Ramos (cell line): ENCODE results near the gene CYB561A3.

Source experiments
- in situ Hi-C: fragments of 300-500 bp; cut with MboI; formaldehyde crosslinking; loops from one replicate; pipeline ENCODE4 v1.14.3; 2022; ENCODE audit warnings: low sequenced_read_pairs; ENCODE audit not compliant: unreplicated experiment

CYB561A3 gene

GRCh38 chr11:61370349-61371005 lies 8.8 kb upstream of the CYB561A3 start:
- in situ Hi-C loops: no loop called here

GRCh38 chr11:61369372-61370348 lies 8.0 kb upstream of the CYB561A3 start:
- in situ Hi-C loops: no loop called here

GRCh38 chr11:61368646-61369045 lies 7.0 kb upstream of the CYB561A3 start:
- in situ Hi-C loops: no loop called here

GRCh38 chr11:61367406-61367805 lies 5.7 kb upstream of the CYB561A3 start:
- in situ Hi-C loops: no loop called here

- in situ Hi-C loops: no loop called here
Observed at GRCh38 chr11:61364012-61364675, 2.5 kb upstream of the CYB561A3 start.

- in situ Hi-C loops: no loop called here
Observed at GRCh38 chr11:61362542-61362875, 827 bp upstream of the CYB561A3 start.

GRCh38 chr11:61361237-61361740 lies 393 bp downstream of the CYB561A3 start:
- in situ Hi-C loops: no loop called here

GRCh38 chr11:61359516-61359915 lies 2.2 kb downstream of the CYB561A3 start:
- in situ Hi-C loops: no loop called here

- in situ Hi-C loops: no loop called here
Observed at GRCh38 chr11:61358566-61358965, 3.1 kb downstream of the CYB561A3 start.

GRCh38 chr11:61357894-61358239 lies 3.8 kb downstream of the CYB561A3 start:
- in situ Hi-C loops: no loop called here

GRCh38 chr11:61357233-61357893 lies 4.3 kb downstream of the CYB561A3 start:
- in situ Hi-C loops: no loop called here

- in situ Hi-C loops: no loop called here
Observed at GRCh38 chr11:61356706-61357105, 5.0 kb downstream of the CYB561A3 start.

GRCh38 chr11:61354208-61354607 lies 7.5 kb downstream of the CYB561A3 start:
- in situ Hi-C loops: no loop called here

- in situ Hi-C loops: no loop called here
Observed at GRCh38 chr11:61353131-61354067, 8.3 kb downstream of the CYB561A3 start.

GRCh38 chr11:61352038-61352437 lies 9.6 kb downstream of the CYB561A3 start:
- in situ Hi-C loops: no loop called here

GRCh38 chr11:61350803-61351202 lies 10.9 kb downstream of the CYB561A3 start:
- in situ Hi-C loops: no loop called here

- in situ Hi-C loops: no loop called here
Observed at GRCh38 chr11:61350336-61350735, 11.3 kb downstream of the CYB561A3 start.

- in situ Hi-C loops: no loop called here
Observed at GRCh38 chr11:61349916-61350315, 11.8 kb downstream of the CYB561A3 start.

- in situ Hi-C loops: no loop called here
Observed at GRCh38 chr11:61349189-61349751, 12.4 kb downstream of the CYB561A3 start.
